Nephron (organoid): Measurements from ENCODE around the gene USP6NL.

ENCODE experiments used
- H3K27ac Mint-ChIP-seq, 3 experiments: 2 replicates each; pipeline ENCODE4 v1.8.0; 2020; ENCODE audit warnings: mixed read lengths in 3 of 3, mild to moderate bottlenecking in 2 of 3, moderate library complexity in 1 of 3
- H3K27me3 Mint-ChIP-seq: 2 replicates; pipeline ENCODE4 v1.8.0; 2021; ENCODE audit warnings: low read depth, mild to moderate bottlenecking, moderate library complexity, mixed read lengths
- H3K36me3 Mint-ChIP-seq: 2 replicates; pipeline ENCODE4 v1.8.0; 2020; ENCODE audit warnings: low read depth, mixed read lengths
- H3K4me1 Mint-ChIP-seq: 2 replicates; pipeline ENCODE4 v1.8.0; 2020; ENCODE audit warnings: mixed read lengths
- H3K4me3 Mint-ChIP-seq, 3 experiments: 2 replicates each; pipeline ENCODE4 v1.8.0; 2020; ENCODE audit warnings: mild to moderate bottlenecking in 3 of 3, mixed read lengths in 3 of 3, moderate library complexity in 2 of 3
- H3K9me3 Mint-ChIP-seq: 2 replicates; pipeline ENCODE4 v1.8.0; 2020; ENCODE audit warnings: mixed read lengths
- CTCF ChIP-seq, 3 experiments: fragments of 200-600 bp; sonication (generic); IDR thresholded peaks; one replicate each; pipeline ENCODE4 v1.5.0; 2021; ENCODE audit warnings: antibody characterized with exemption in 3 of 3; ENCODE audit not compliant: unreplicated experiment in 3 of 3

Gene USP6NL

GRCh38 chr10:11612021-11613001, 861 bp upstream of the USP6NL start:
- Mint-ChIP-seq H3K4me3 (peak overlapping the region; percentile 87 to 95 (median 94)), H3K27ac (peak overlapping the region; percentile 78 to 86 (median 85)), H3K4me1 (peaks cover 12% of the 10 kb centered on the region), H3K36me3 (no peaks in the 10 kb centered on the region), H3K9me3 (no peaks in the 10 kb centered on the region), H3K27me3 (peaks cover 5% of the 10 kb centered on the region)
- TF ChIP-seq CTCF (IDR thresholded peaks at IDR 0.05; ENCODE audit: unreplicated experiment in 3 of 3): no peak

GRCh38 chr10:11610826-11611247, 613 bp downstream of the USP6NL start:
- peaks cover 12% of the 10 kb centered on the region for H3K4me1 Mint-ChIP-seq
- peaks cover 5% of the 10 kb centered on the region for H3K36me3 Mint-ChIP-seq
- no peak for TF ChIP-seq CTCF (IDR thresholded peaks at IDR 0.05; ENCODE audit: unreplicated experiment in 3 of 3)
- H3K9me3 Mint-ChIP-seq: no peaks in the 10 kb centered on the region
- no peaks in the 10 kb centered on the region for H3K27me3 Mint-ChIP-seq
- peak overlapping the region; percentile 85 to 96 (median 96) for H3K4me3 Mint-ChIP-seq
- peak overlapping the region; percentile 82 to 96 (median 91) for H3K27ac Mint-ChIP-seq

- H3K36me3 Mint-ChIP-seq: peaks cover 8% of the 10 kb centered on the region
- H3K4me3 Mint-ChIP-seq: peak overlapping the region; percentile 85 to 96 (median 96)
- no peak for TF ChIP-seq CTCF (IDR thresholded peaks at IDR 0.05; ENCODE audit: unreplicated experiment in 3 of 3)
- H3K27me3 Mint-ChIP-seq: no peaks in the 10 kb centered on the region
- H3K27ac Mint-ChIP-seq: peak overlapping the region; percentile 82 to 96 (median 91)
- no peaks in the 10 kb centered on the region for H3K9me3 Mint-ChIP-seq
- H3K4me1 Mint-ChIP-seq: peaks cover 12% of the 10 kb centered on the region
Measured at GRCh38 chr10:11610166-11610825, 1.2 kb downstream of the USP6NL start.

GRCh38 chr10:11609492-11610093, 1.9 kb downstream of the USP6NL start:
- TF ChIP-seq CTCF (IDR thresholded peaks at IDR 0.05; ENCODE audit: unreplicated experiment in 3 of 3): no peak
- Mint-ChIP-seq H3K4me3 (peak overlapping the region; percentile 69 to 77 (median 72)), H3K4me1 (peaks cover 12% of the 10 kb centered on the region), H3K36me3 (peaks cover 8% of the 10 kb centered on the region), H3K27me3 (no peaks in the 10 kb centered on the region), H3K27ac (peak overlapping the region in 1 of 3 experiments; percentile 32), H3K9me3 (no peaks in the 10 kb centered on the region)

- Mint-ChIP-seq H3K27me3 (no peaks in the 10 kb centered on the region), H3K9me3 (no peaks in the 10 kb centered on the region), H3K36me3 (peaks cover 8% of the 10 kb centered on the region), H3K4me3 (peak overlapping the region in 1 of 3 experiments; percentile 19), H3K27ac (no peak overlapping the region), H3K4me1 (peaks cover 12% of the 10 kb centered on the region)
- TF ChIP-seq CTCF (IDR thresholded peaks at IDR 0.05; ENCODE audit: unreplicated experiment in 3 of 3): no peak
Measured at GRCh38 chr10:11609052-11609451, 2.4 kb downstream of the USP6NL start.
